H1 (cell line): ENCODE data around the gene SLC13A4. TPM values are rescaled to one million over a fixed set of nuclear protein-coding genes. Genes with fewer than 3 reads are reported as not detected.

Source experiments
- ATF3 ChIP-seq: IDR thresholded peaks from 2 replicates; pipeline ENCODE4 v1.6.1; 2011; ENCODE audit warnings: low read depth, mild to moderate bottlenecking, low read length; ENCODE audit not compliant: insufficient read depth
- JUND ChIP-seq: IDR thresholded peaks from 2 replicates; pipeline ENCODE4 v1.6.1; 2011; ENCODE audit warnings: mild to moderate bottlenecking, improper control_type of control experiment, low read length
- MAX ChIP-seq: IDR thresholded peaks from 2 replicates; pipeline ENCODE4 v1.6.1; 2012; ENCODE audit warnings: inconsistent platforms
- POLR2A ChIP-seq, 2 experiments: IDR thresholded peaks; 1 replicate in 1 of 2; 2 replicates in 1 of 2; pipeline ENCODE4 v1.6.1; 2011; ENCODE audit warnings: low read depth in 2 of 2, low read length in 2 of 2, mild to moderate bottlenecking in 2 of 2; ENCODE audit errors: control extremely low read depth in 1 of 2
- RAD21 ChIP-seq, 2 experiments: IDR thresholded peaks in 1 of 2; conservative IDR thresholded peaks in 1 of 2; 2 replicates each; pipeline ENCODE4 v1.6.1; 2011; ENCODE audit warnings: low read depth in 2 of 2, low read length in 2 of 2, improper control_type of control experiment in 1 of 2, inconsistent platforms in 1 of 2, mild to moderate bottlenecking in 1 of 2, moderate library complexity in 1 of 2
- SP2 ChIP-seq: IDR thresholded peaks from 2 replicates; pipeline ENCODE4 v1.6.1; 2012; ENCODE audit warnings: mild to moderate bottlenecking, low read length, inconsistent platforms
- TEAD4 ChIP-seq: IDR thresholded peaks from 2 replicates; pipeline ENCODE4 v1.6.1; 2012; ENCODE audit warnings: low read depth, low read length, inconsistent platforms, mixed read lengths
- ZNF274 ChIP-seq: IDR thresholded peaks from 2 replicates; pipeline ENCODE4 v1.7.0; 2012; ENCODE audit warnings: low read length, borderline replicate concordance; ENCODE audit errors: extremely low read depth
- polyA plus RNA-seq, 7 experiments: library from polyadenylated mRNA; depleted of rRNA in 3 of 7; stranded (reverse) in 5 of 7; unstranded in 2 of 7; fragments of >200 nt in 5 of 7; fragments of 200-250 nt in 2 of 7; gene quantifications; 1 replicate in 5 of 7; 2 replicates in 1 of 7; 4 replicates in 1 of 7; pipeline versions ENCODE4 v1.2.1 to v1.2.3, GENCODE V29; 2011 to 2013; ENCODE audit warnings: missing spikeins in 2 of 7, mixed read lengths in 2 of 7
- total RNA-seq: library from RNA; stranded (reverse); fragmentation: NEBNext Ultra II Directional; extraction: Animal tissue kit (Norgen Biotek cat#: 25700); gene quantifications from 2 replicates; pipeline ENCODE4 v1.2.1, GENCODE V29; 2021

SLC13A4 gene
- total and polyA plus RNA-seq, 2 of the 8 experiments (the other 6 are each of a cell fraction or from before 2014, with no cell fraction given), result 3.9 to 7.5 TPM

GRCh38 chr7:135713836-135714470 lies 14.0 kb downstream of the SLC13A4 start (continued):
- no peak for TF ChIP-seq RAD21 (IDR thresholded peaks at IDR 0.05 in 1 of 2, conservative IDR thresholded peaks at IDR 0.05 in 1 of 2; ENCODE audit: low read depth in 2 of 2, low read length in 2 of 2)
- TF ChIP-seq MAX, result no peak
- TF ChIP-seq SP2, result no peak
- TF ChIP-seq POLR2A (IDR thresholded peaks at IDR 0.05; ENCODE audit: control extremely low read depth in 1 of 2, low read depth in 2 of 2, low read length in 2 of 2), result no peak
- TF ChIP-seq TEAD4, result no peak
- TF ChIP-seq JUND, result no peak
- TF ChIP-seq ZNF274, result no peak
- no peak for TF ChIP-seq ATF3
- TF ChIP-seq, all 59 proteins: peak for 0
